IPS DF 19.7 (cell line): ENCODE data around the gene WFIKKN1.

Source experiments
- DNase-seq: peaks from one replicate; pipeline ENCODE4 v3.0.0-alpha.2; 2013; ENCODE audit warnings: low read depth, low spot score

WFIKKN1 gene

GRCh38 chr16:637081-638018, 6.6 kb downstream of the WFIKKN1 start:
- DNase-seq, result no peak

GRCh38 chr16:638034-638543, 7.3 kb downstream of the WFIKKN1 start:
- DNase-seq, result no peak

- DNase-seq, result no peak
These were observed 8.1 kb downstream of the WFIKKN1 start for GRCh38 chr16:638836-639235.

DNA sequence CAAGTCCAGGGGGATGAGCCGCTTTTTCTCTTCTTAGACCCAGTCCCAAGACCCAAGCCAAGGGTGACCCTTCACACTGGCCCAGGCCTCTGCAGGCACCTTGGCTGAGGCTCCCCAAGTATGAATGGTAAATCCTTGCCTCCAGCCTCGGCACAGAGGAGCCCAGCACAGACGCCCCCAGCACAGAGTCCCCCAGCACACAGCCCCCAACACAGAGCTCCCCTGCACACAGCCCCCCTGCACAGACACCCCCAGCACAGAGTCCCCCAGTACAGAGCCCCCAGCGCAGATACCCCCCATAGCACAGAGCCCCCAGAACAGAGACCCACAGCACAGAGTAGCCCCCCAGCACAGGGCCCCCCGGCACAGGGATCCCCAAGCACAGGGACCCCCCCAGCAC, 9.8 kb downstream of the WFIKKN1 start:
- DNase-seq, result no peak

GRCh38 chr16:641326-642188, 10.8 kb downstream of the WFIKKN1 start, which contains the start of gene MCRIP2:
MCRIP2 (plus strand) TSS chr16:641828; CDS start chr16:641992, 164 bp downstream.
- no peak for DNase-seq

DNA sequence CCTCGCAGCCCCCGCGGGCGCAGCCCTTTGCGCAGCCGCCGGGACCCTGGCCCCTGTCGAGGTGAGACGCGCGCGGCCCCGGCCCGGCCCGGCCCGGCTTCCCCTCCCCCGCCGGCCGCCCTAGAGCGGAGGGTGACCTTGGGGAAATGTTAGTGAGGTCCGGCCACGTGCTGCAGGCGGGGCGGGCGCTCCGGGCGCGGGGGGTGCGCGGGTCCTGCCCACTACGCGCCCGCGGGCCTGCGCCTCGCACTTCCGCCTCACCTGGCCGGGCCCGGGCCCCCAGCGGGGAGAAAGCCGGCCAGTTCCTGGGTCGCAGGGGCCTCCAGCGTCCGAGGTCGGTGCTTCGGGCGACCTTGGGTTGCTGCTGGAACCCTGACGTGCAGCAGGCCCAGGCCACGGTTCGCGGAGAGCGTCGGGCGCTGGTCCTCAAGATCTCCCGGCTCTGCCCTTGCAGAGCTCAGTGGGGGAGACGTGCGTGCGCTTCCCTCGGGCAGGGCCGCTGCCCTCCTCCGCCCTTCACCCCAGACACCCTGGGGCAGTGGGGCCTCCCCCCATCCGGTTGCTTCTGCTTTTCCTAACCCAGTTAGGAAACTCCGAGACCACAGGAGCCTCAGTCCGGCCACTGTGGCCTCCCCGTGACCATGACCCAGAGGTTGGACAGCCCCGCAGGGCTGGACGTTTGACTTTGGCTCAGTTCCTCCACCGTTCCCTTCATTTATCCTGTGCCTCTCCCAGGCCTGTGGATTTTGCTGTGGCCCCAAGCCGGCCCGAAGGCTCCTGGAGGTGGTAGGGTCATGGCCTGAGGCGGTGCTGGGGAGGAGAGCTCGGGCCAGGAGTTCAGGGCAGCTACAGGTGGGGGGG, 11.6 kb downstream of the WFIKKN1 start:
- DNase-seq, result no peak

DNA sequence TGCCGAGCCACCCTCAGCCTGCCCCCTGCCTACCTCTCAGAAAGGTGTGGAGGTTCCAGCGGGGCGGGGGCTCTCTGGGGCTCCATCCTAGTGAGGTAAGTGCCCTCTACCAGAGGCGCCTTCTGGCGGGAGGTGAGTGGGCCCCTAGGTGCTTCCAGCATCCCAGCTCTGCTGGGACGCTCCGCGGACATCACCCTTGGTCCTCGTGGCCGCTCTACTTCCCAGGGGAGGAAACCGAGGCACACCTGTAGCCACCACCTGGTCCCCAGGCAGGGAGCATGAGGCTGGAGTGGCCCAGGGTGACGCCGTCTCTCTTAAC, 12.2 kb downstream of the WFIKKN1 start:
- DNase-seq, result no peak

GRCh38 chr16:644556-644955, 13.8 kb downstream of the WFIKKN1 start:
- DNase-seq, result no peak

DNA sequence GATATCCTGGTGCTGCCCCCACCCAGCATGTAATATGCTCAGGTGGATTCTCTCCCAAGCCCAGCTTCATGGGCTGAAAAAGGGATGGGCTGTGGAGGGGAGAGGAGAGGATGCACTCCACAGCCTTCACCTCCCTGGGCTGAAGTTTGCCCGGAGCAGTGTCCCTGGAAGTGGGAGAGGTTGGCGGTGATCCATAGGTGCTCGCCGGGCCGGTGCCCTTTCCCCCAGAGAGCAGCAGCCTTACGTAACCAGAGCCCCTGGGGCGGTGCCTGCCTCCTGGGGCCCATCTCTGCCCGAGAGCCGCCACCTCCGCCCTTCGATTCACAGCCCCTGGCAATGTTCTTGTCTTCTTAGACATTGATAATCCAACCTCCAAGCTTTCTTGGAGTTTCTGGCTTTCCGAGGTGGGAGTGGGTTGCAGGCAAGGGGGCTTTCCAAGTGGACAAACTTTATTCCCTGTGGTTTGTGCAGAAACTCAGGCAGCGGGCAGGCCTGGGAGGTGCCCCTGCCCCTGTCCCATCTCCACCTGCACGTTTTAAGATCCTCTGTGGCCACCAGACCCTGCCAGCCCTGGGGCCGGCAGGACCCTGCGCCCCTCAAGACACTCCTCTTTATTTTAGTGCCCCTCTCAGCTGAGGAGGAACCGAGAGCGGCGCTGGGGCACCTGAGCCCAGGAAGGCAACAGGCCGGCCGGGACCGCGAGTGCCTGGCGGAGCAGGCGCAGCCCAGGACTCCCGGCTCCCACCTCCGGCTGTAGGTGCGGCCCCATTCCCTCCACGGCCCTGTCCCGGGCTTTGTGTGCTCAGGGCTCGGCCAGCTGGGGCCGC, 15.3 kb downstream of the WFIKKN1 start:
- no peak for DNase-seq

- DNase-seq, result no peak
These were observed 15.9 kb downstream of the WFIKKN1 start for GRCh38 chr16:646679-647172.

- DNase-seq, result no peak
These were observed 16.6 kb downstream of the WFIKKN1 start for GRCh38 chr16:647173-647902.

DNA sequence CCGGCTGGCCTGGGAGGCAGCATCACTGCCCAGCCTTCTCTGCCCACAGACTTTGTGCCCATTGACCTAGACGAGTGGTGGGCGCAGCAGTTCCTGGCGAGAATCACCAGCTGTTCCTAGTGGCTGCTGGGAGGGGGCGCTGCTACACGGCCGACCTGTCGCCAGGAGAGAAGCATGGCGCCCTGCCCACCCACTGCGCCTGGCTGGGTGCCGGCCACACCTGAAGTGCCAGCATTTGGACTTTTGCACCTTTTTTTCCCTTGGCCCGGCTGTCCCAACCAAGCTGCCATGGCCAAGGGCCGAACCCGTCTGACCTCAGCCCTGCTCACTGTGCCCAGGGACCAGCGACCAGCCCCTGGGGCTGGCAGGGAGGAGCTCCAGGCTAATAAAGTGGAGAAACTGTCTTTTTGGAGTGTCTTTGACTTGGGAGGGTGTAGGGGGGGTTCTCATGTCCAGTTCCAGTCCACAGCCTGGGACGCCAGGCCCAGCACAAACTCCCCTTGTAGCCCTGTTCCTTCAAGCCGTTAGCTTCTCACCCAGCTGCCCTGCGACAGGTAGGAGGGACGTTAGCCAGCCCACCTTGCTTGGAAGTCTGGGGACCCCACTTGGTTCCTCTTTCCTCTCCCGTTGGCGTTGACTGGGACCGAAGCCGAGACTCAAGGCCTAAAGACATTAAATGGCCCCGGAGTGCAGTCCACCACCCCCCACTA, 17.4 kb downstream of the WFIKKN1 start:
- DNase-seq, result no peak

DNA sequence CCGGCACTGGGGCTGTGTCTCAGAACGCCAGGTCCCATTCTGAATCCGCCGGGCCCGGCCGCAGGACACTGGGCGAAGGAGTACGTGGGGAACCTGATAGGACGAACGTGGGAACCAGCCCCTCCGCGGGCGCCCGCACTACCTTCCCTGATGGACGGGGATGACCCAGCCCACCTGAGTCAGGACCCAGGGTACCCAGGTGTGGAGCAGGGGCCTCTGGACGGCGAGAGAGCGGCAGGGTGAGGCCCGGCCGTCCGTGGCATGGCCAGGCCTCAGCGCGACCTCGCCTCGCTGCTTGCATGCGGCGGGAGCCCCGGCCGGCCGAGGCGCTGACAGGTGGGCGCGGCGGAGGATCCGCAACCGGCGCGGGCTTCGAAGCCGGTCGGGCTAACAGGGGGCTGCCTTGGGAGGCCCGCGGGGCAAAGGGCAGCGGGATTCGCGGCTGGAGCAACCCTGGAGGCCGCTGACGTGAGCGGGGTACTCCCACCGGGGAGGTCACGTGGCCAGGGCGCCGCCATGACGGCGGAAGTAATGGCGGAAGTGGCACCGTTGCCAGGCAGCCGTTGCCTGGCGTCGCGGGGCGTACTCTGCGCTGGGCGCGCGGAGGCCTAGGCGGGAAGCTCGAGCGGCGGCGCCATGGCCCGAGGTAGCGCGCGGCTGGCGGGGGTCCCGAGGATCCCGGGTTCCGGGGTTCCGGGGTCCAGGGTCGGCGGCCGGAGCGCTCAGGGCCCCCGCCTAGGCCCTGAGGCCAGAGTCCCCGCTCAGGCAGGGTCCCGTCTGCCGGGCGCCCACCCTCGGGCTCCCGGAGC, 18.2 kb downstream of the WFIKKN1 start, which contains the start of gene WDR90:
Gene WDR90 (plus strand): TSS at position 585 of the 809 bp plus-strand sequence. CDS start 52 bp downstream, at position 637.
- DNase-seq, result no peak

GRCh38 chr16:649631-650030, 18.8 kb downstream of the WFIKKN1 start:
- no peak for DNase-seq

- DNase-seq, result no peak
These were observed 21.1 kb downstream of the WFIKKN1 start for GRCh38 chr16:651844-652243.

DNA sequence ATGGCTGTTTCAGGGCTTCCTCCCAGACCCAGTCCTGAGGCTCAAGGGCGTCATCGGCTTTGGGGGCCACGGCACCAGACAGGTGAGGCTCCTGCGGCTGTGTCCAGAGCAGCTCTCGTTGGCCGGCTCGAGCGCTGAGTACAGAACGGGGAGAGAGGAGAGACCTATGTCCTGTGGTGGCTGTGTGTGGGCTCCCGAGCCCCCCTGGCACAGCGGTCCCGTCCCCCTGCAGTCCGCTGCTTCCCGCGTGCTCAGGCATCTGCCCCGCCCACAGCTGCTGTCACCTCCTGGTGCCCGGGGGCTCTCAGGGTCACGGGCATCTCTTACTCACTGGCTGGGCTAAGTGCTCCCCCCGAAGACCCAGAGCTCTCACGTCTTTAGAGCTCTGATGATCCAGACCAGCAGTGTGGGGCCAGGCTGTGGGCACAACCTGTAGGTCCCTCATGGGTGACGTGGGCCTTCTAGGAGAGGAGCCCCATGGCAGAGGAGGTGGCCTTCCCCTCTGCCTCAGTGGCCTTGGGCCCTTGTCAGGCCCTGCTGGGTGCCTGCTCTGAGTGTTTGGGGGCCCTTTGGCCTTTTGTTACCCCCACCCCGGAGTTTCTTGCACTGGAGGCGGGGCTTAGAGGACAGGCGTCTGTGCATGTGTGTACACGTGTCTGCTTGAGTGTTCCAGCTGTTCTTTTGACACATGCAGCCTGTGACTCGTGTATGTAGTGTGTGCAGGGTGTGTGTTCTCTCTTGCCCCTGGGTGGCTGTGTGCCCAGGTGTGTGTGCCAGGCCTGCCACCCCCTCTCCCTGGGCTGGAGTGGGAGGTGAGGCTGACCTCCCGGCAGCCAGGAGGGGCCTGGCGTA, 21.9 kb downstream of the WFIKKN1 start:
- no peak for DNase-seq

GRCh38 chr16:654034-654433, 23.2 kb downstream of the WFIKKN1 start:
- DNase-seq, result no peak
